GM10266 (cell line): ENCODE results near the gene TMEM184A.

Source experiments
- DNase-seq: peaks from one replicate; pipeline ENCODE4 v3.0.0; 2012; ENCODE audit errors: extremely low spot score
- CTCF ChIP-seq: IDR thresholded peaks from 2 replicates; pipeline ENCODE4 v1.5.1; 2012; ENCODE audit warnings: mild to moderate bottlenecking, low read depth; ENCODE audit not compliant: control insufficient read depth, insufficient read depth; ENCODE audit errors: missing control alignments

Gene TMEM184A

GRCh38 chr7:1548438-1548831 lies 7.6 kb downstream of the TMEM184A start:
- TF ChIP-seq CTCF: peak; percentile 13
- no peak for DNase-seq

DNA sequence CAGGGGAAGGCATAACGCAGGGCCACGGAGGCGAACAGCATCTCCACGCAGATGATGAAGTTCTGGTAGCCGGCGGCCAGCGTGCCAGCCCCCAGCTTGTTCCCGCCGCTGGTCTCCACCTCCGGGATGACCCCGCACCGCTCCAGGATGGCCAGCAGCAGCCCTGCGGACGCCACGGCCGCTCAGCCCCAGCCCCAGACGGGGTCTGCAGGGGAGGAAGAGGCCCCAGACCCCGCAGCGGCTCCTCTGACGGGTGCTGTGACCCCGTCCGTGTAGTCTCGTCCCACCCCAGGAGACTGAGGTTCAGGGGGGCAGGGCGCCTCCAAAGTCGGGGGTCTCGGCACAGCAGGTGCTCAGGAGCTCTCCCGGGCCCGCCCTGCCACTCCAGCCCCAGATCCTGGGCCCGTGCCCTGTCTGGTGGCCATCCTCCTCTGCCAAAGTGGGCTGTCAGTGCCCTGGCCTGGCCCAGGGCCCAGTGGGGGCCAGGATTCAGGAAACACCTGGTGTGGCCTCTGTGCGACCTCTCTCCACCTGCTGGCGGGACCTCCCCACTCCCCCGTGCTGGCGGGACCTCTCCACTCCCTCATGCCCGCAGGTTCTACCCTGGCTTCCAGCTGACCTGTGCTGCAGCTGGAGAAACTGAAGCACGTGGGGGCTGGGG lies 8.1 kb downstream of the TMEM184A start:
- TF ChIP-seq CTCF: no peak
- DNase-seq: no peak

DNA sequence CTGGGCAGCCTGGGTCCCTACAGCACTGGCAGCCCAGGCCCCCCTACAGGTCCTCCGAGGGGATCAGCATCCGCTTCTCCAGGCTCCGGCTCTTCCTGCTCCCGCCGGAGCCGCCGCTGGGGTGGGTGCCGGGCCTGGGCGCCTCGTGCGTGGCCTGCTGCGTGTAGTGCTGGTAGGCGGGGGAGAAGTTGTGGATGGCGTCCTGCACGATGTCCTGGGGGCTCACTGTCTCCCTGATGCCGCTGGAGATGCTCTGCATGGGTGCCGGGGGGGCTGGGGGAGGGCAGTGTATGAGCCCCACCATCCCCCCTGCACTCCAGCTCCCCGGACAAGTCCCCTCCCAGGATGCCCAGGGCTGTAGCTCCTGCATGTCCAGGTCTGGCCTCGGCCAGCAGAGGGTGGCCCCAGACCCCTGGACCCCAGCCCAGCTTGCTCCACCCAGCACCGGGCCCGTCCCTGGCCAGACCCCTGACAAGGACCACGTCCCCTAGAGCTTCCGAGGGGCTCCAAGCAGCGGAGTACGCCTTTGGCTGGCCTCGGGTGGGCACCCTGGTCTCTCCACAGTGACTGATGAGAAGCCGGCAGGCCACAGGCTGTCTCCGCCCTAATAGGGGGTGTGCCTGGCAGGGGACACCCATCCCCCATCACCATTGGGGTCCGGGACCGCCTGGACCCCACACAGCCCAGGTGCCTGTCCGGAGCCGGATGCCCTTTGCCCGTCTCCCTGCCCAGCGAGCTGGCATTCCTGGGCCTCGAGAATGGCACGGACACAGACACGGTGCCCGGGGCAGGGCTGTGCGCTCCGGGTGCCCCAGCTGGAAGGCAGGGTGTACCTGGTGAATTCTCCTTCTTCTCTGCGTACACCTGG lies 8.9 kb downstream of the TMEM184A start:
- TF ChIP-seq CTCF: no peak
- DNase-seq: no peak

DNA sequence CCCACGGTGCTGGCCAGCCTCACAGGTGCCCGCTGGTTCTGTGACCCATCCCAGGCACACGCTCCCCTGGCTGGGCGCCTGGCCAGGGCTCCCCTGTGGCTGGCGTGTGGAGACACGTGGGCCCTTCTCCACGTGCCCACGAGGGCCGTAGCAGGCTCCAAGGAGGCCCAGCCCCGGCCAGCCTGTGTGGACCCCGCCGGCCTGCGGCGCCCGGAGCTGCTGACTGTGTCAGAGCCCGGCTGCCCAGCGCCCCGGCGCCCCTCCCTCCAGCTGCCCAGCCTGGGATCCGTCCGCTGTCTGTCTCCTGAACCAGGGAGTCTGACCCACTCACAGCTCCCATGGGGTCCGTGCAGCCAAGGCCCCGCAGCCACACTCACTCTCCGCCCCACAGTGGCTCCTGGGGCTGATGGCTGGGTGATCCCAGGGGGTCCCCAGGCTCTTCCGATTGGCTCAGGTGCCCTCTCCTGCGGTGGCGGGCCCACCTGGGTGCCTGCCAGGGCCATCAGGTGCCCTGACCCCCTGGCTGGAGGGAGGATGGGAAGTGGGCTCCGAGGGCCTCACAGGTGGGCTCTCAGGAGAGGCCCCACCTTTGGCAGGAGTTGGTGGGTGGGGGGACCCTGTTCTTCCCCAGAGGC lies 9.6 kb downstream of the TMEM184A start:
- TF ChIP-seq CTCF: no peak
- no peak for DNase-seq

- no peak for DNase-seq
- TF ChIP-seq CTCF: no peak
Observed at GRCh38 chr7:1545417-1546246, 10.4 kb downstream of the TMEM184A start.

DNA sequence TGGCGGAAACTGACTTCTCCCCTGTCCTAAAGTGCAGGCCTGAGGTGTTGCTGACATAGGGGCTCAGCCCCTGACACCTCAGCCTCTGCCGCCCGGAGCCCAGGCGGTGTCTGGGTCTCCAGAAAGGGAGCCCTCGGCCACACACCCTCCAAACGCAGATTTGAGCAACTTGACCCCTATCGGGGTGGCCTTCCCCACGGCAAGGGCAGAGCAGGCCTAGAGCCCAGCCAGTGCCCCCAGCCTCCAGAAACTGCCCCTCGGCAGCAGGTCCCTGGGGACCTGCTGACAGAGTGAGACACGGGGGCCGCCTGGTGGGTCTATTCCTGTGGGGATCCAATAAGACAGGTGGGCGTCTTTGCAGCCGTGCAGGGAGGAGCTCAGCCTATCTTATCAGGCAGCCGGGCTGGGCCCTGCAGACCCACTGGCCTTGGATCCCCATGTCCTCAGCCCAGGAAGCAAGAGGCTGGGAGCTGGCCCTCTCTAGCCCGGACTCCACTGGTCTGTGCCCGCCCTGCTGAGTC lies 11.0 kb downstream of the TMEM184A start:
- TF ChIP-seq CTCF: no peak
- no peak for DNase-seq
